ENCODE results near the gene NEO1.

The NEO1 gene

GRCh38 chr15:73344056-73344455 is 291.8 kb downstream of the NEO1 start:
- TF ChIP-seq CTCF (conservative IDR thresholded peaks at IDR 0.05; ENCODE audit: low read depth, low read length) = no peak
- Histone ChIP-seq H3K27ac (no peak overlapping the region), H3K79me2 (ENCODE audit: insufficient read depth, low read depth) (no peaks in the 10 kb centered on the region), H4K20me1 (ENCODE audit: insufficient read depth) (no peaks in the 10 kb centered on the region), H3K9ac (no peak overlapping the region), H2AFZ (ENCODE audit: low read depth) (no peak overlapping the region), H3K4me2 (no peak overlapping the region), H3K4me3 (IDR thresholded peaks at IDR 0.05; ENCODE audit: insufficient read depth, low read depth, low read length) (no peak overlapping the region), H3K36me3 (ENCODE audit: insufficient read depth) (no peaks in the 10 kb centered on the region), H3K27me3 (ENCODE audit: insufficient read depth, low read depth) (peaks cover 22% of the 10 kb centered on the region; the same call in 1 of the 2 replicates), H3K4me1 (ENCODE audit: low read depth, poor library complexity, severe bottlenecking) (no peaks in the 10 kb centered on the region)

GRCh38 chr15:73345658-73346057 is 293.4 kb downstream of the NEO1 start:
- no peaks in the 10 kb centered on the region for H4K20me1 ChIP-seq (ENCODE audit: insufficient read depth)
- H3K4me1 ChIP-seq (ENCODE audit: low read depth, poor library complexity, severe bottlenecking) = no peaks in the 10 kb centered on the region
- H3K36me3 ChIP-seq (ENCODE audit: insufficient read depth) = no peaks in the 10 kb centered on the region
- no peak overlapping the region for H3K27ac ChIP-seq
- no peak overlapping the region for H3K4me2 ChIP-seq
- H2AFZ ChIP-seq (ENCODE audit: low read depth) = no peak overlapping the region
- H3K27me3 ChIP-seq (ENCODE audit: insufficient read depth, low read depth) = peaks cover 25% of the 10 kb centered on the region; the same call in 1 of the 2 replicates
- no peak overlapping the region for H3K4me3 ChIP-seq (IDR thresholded peaks at IDR 0.05; ENCODE audit: insufficient read depth, low read depth, low read length)
- H3K9ac ChIP-seq = no peak overlapping the region
- TF ChIP-seq CTCF (conservative IDR thresholded peaks at IDR 0.05; ENCODE audit: low read depth, low read length) = no peak
- H3K79me2 ChIP-seq (ENCODE audit: insufficient read depth, low read depth) = no peaks in the 10 kb centered on the region

- H3K4me3 ChIP-seq (IDR thresholded peaks at IDR 0.05; ENCODE audit: insufficient read depth, low read depth, low read length) = no peak overlapping the region
- H3K27me3 ChIP-seq (ENCODE audit: insufficient read depth, low read depth) = peaks cover 34% of the 10 kb centered on the region
- no peak for TF ChIP-seq CTCF (conservative IDR thresholded peaks at IDR 0.05; ENCODE audit: low read depth, low read length)
- no peak overlapping the region for H2AFZ ChIP-seq (ENCODE audit: low read depth)
- no peaks in the 10 kb centered on the region for H4K20me1 ChIP-seq (ENCODE audit: insufficient read depth)
- no peaks in the 10 kb centered on the region for H3K36me3 ChIP-seq (ENCODE audit: insufficient read depth)
- no peak overlapping the region for H3K9ac ChIP-seq
- no peaks in the 10 kb centered on the region for H3K4me1 ChIP-seq (ENCODE audit: low read depth, poor library complexity, severe bottlenecking)
- H3K4me2 ChIP-seq = no peak overlapping the region
- H3K79me2 ChIP-seq (ENCODE audit: insufficient read depth, low read depth) = no peaks in the 10 kb centered on the region
- no peak overlapping the region for H3K27ac ChIP-seq
Measured at GRCh38 chr15:73346735-73347312, 294.6 kb downstream of the NEO1 start.

GRCh38 chr15:73349191-73349590 is 296.9 kb downstream of the NEO1 start:
- H3K27ac ChIP-seq = no peak overlapping the region
- H3K27me3 ChIP-seq (ENCODE audit: insufficient read depth, low read depth) = peaks cover 24% of the 10 kb centered on the region
- no peaks in the 10 kb centered on the region for H4K20me1 ChIP-seq (ENCODE audit: insufficient read depth)
- no peaks in the 10 kb centered on the region for H3K36me3 ChIP-seq (ENCODE audit: insufficient read depth)
- no peak for TF ChIP-seq CTCF (conservative IDR thresholded peaks at IDR 0.05; ENCODE audit: low read depth, low read length)
- no peak overlapping the region for H3K4me3 ChIP-seq (IDR thresholded peaks at IDR 0.05; ENCODE audit: insufficient read depth, low read depth, low read length)
- no peak overlapping the region for H3K9ac ChIP-seq
- no peaks in the 10 kb centered on the region for H3K79me2 ChIP-seq (ENCODE audit: insufficient read depth, low read depth)
- no peak overlapping the region for H2AFZ ChIP-seq (ENCODE audit: low read depth)
- H3K4me1 ChIP-seq (ENCODE audit: low read depth, poor library complexity, severe bottlenecking) = no peaks in the 10 kb centered on the region
- no peak overlapping the region for H3K4me2 ChIP-seq
